ENCODE measurements around the gene ARPP21. TPM values are rescaled to one million over a fixed set of nuclear protein-coding genes. Genes with fewer than 3 reads are reported as not detected.
"Not testable (repeated sequence)": the region's sequence is repeated elsewhere in the genome, so short reads cannot be mapped to it uniquely, and the experiment has no call there.

Gene ARPP21
- polyA plus RNA-seq, 3 donors: not detected

GRCh38 chr3:35616346-35616745 lies 23.0 kb upstream of the ARPP21 start:
- Histone ChIP-seq H3K4me3 (replicated peaks in 1 of 3; ENCODE audit: low read depth in 2 of 3, low read length in 3 of 3) (no peak overlapping the region), H4K20me1 (ENCODE audit: insufficient read depth, low read length) (no peaks in the 10 kb centered on the region), H2AFZ (ENCODE audit: insufficient read depth, low read depth, low read length, poor library complexity, severe bottlenecking) (no peak overlapping the region), H3K9ac (ENCODE audit: insufficient read depth, low read length, poor library complexity, severe bottlenecking) (no peak overlapping the region), H3K79me2 (ENCODE audit: insufficient read depth, low read length) (no peaks in the 10 kb centered on the region), H3K27ac (ENCODE audit: low read depth in 1 of 2, low read length in 2 of 2) (no peak overlapping the region), H3K27me3 (ENCODE audit: control insufficient read depth in 2 of 2, insufficient read depth in 2 of 2, low read length in 2 of 2) (no peaks in the 10 kb centered on the region), H3K4me1 (ENCODE audit: control insufficient read depth in 1 of 2, insufficient read depth in 2 of 2, low read length in 2 of 2) (no peaks in the 10 kb centered on the region), H3K9me3 (replicated peaks in 1 of 2; ENCODE audit: control insufficient read depth in 1 of 2, insufficient read depth in 1 of 2, low read length in 2 of 2) (peaks cover 0 to 4% of the 10 kb centered on the region in 2 donors), H3K4me2 (replicated peaks; ENCODE audit: extremely low read depth, low read length, poor library complexity, severe bottlenecking) (no peak overlapping the region), H3K36me3 (replicated peaks in 1 of 2; ENCODE audit: control insufficient read depth in 1 of 2, insufficient read depth in 2 of 2, low read length in 2 of 2) (no peaks in the 10 kb centered on the region)
- H3K4me1 Mint-ChIP-seq: no peaks in the 10 kb centered on the region
- H3K27me3 Mint-ChIP-seq (ENCODE audit: low read depth in 3 of 3): peaks cover 0 to 6% (median 3%) of the 10 kb centered on the region in 3 donors
- WGBS (ENCODE audit: insufficient coverage): no CpG with 5 or more reads among the region's 3 CpGs
- peaks cover 0 to 10% (median 6%) of the 10 kb centered on the region in 7 donors for H3K9me3 Mint-ChIP-seq
- H3K36me3 Mint-ChIP-seq: no peaks in the 10 kb centered on the region
- no peak for DNase-seq
- intact Hi-C loops (cut with micrococcal nuclease): no loop called here
- no peak overlapping the region for H3K27ac Mint-ChIP-seq
- TF ChIP-seq CTCF (IDR thresholded peaks at IDR 0.05): no peak
- H3K4me3 Mint-ChIP-seq: no peak overlapping the region

GRCh38 chr3:35617370-35617769 lies 22.0 kb upstream of the ARPP21 start:
- no peak overlapping the region for H3K4me3 ChIP-seq (replicated peaks in 1 of 3; ENCODE audit: low read depth in 2 of 3, low read length in 3 of 3)
- no peaks in the 10 kb centered on the region for H3K27me3 ChIP-seq (ENCODE audit: control insufficient read depth in 2 of 2, insufficient read depth in 2 of 2, low read length in 2 of 2)
- no peak overlapping the region for H2AFZ ChIP-seq (ENCODE audit: insufficient read depth, low read depth, low read length, poor library complexity, severe bottlenecking)
- H3K9ac ChIP-seq (ENCODE audit: insufficient read depth, low read length, poor library complexity, severe bottlenecking): no peak overlapping the region
- intact Hi-C loops (cut with micrococcal nuclease): no loop called here
- WGBS (ENCODE audit: insufficient coverage): no CpG with 5 or more reads among the region's 1 CpG
- no peaks in the 10 kb centered on the region for H3K36me3 Mint-ChIP-seq
- H3K27me3 Mint-ChIP-seq (ENCODE audit: low read depth in 3 of 3): peaks cover 0 to 6% (median 3%) of the 10 kb centered on the region in 3 donors
- H3K9me3 Mint-ChIP-seq: peaks cover 0 to 9% (median 6%) of the 10 kb centered on the region in 7 donors
- no peaks in the 10 kb centered on the region for H3K4me1 Mint-ChIP-seq
- H3K27ac ChIP-seq (ENCODE audit: low read depth in 1 of 2, low read length in 2 of 2): no peak overlapping the region
- no peak for DNase-seq
- H3K4me2 ChIP-seq (replicated peaks; ENCODE audit: extremely low read depth, low read length, poor library complexity, severe bottlenecking): no peak overlapping the region
- no peak for TF ChIP-seq CTCF (IDR thresholded peaks at IDR 0.05)
- no peak overlapping the region for H3K4me3 Mint-ChIP-seq
- no peaks in the 10 kb centered on the region for H3K36me3 ChIP-seq (replicated peaks in 1 of 2; ENCODE audit: control insufficient read depth in 1 of 2, insufficient read depth in 2 of 2, low read length in 2 of 2)
- no peaks in the 10 kb centered on the region for H4K20me1 ChIP-seq (ENCODE audit: insufficient read depth, low read length)
- H3K9me3 ChIP-seq (replicated peaks in 1 of 2; ENCODE audit: control insufficient read depth in 1 of 2, insufficient read depth in 1 of 2, low read length in 2 of 2): peaks cover 0 to 4% of the 10 kb centered on the region in 2 donors
- H3K4me1 ChIP-seq (ENCODE audit: control insufficient read depth in 1 of 2, insufficient read depth in 2 of 2, low read length in 2 of 2): no peaks in the 10 kb centered on the region
- H3K79me2 ChIP-seq (ENCODE audit: insufficient read depth, low read length): no peaks in the 10 kb centered on the region
- H3K27ac Mint-ChIP-seq: no peak overlapping the region

GRCh38 chr3:35620238-35620637 lies 19.1 kb upstream of the ARPP21 start:
- H3K27me3 ChIP-seq (ENCODE audit: control insufficient read depth in 2 of 2, insufficient read depth in 2 of 2, low read length in 2 of 2); H3K9me3 Mint-ChIP-seq; H3K27ac Mint-ChIP-seq; H3K9ac ChIP-seq (ENCODE audit: insufficient read depth, low read length, poor library complexity, severe bottlenecking); H3K36me3 Mint-ChIP-seq; intact Hi-C loops (cut with micrococcal nuclease); H3K79me2 ChIP-seq (ENCODE audit: insufficient read depth, low read length); H3K36me3 ChIP-seq (replicated peaks in 1 of 2; ENCODE audit: control insufficient read depth in 1 of 2, insufficient read depth in 2 of 2, low read length in 2 of 2); H3K4me1 ChIP-seq (ENCODE audit: control insufficient read depth in 1 of 2, insufficient read depth in 2 of 2, low read length in 2 of 2); H3K9me3 ChIP-seq (replicated peaks in 1 of 2; ENCODE audit: control insufficient read depth in 1 of 2, insufficient read depth in 1 of 2, low read length in 2 of 2); H4K20me1 ChIP-seq (ENCODE audit: insufficient read depth, low read length); H3K4me3 Mint-ChIP-seq; H3K4me1 Mint-ChIP-seq; H3K27me3 Mint-ChIP-seq (ENCODE audit: low read depth in 3 of 3); H3K4me2 ChIP-seq (replicated peaks; ENCODE audit: extremely low read depth, low read length, poor library complexity, severe bottlenecking); DNase-seq; H3K4me3 ChIP-seq (replicated peaks in 1 of 3; ENCODE audit: low read depth in 2 of 3, low read length in 3 of 3); H3K27ac ChIP-seq (ENCODE audit: low read depth in 1 of 2, low read length in 2 of 2); H2AFZ ChIP-seq (ENCODE audit: insufficient read depth, low read depth, low read length, poor library complexity, severe bottlenecking): not testable (repeated sequence)
- WGBS (ENCODE audit: insufficient coverage): no CpG with 5 or more reads among the region's 2 CpGs
